ENCODE results near the gene MYOF.
"Not testable (repeated sequence)": the region's sequence is repeated elsewhere in the genome, so short reads cannot be mapped to it uniquely, and the experiment has no call there.

Gene MYOF

DNA sequence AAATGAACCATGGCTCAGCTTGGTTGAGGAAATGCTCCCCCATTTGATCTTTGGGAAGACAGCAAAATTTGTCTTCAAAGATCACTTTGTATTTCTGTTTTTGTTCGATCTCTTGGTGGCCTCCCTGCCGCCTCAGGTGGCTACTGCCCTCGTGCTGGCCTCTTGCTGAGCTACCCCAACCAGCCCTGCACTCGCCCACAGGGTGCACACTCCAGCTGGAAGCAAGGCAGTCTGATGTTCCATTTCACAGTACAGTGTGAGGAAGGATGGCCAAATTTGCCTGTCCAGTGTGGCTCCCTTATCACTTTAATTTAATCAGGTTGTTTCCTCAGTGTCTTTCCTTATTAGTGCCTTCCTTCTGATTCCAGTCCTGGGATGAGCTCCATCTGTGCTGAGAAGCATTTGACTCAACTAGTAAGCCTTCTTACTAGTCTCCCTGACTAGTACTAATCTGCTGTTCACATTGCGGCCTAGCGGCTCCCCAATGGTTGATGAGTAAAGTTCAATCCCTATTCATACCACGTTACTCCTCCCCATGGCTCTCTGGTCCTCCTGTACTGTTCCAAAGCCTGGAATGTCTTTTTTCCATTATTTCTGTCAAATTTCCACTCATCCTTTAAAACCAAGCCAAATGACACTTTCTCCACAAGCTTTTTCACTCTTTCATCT, 8.2 kb downstream of the MYOF start:
- in situ Hi-C loops (cut with HindIII; ENCODE audit: low pct_unique_long_range_greater_than_20kb, low sequenced_read_pairs): no loop called here
- TF ChIP-seq JUND (IDR thresholded peaks at IDR 0.05; ENCODE audit: low read depth): no peak
- no peak for DNase-seq (ENCODE audit: low read depth in 1 of 2, low spot score in 1 of 2)

DNA sequence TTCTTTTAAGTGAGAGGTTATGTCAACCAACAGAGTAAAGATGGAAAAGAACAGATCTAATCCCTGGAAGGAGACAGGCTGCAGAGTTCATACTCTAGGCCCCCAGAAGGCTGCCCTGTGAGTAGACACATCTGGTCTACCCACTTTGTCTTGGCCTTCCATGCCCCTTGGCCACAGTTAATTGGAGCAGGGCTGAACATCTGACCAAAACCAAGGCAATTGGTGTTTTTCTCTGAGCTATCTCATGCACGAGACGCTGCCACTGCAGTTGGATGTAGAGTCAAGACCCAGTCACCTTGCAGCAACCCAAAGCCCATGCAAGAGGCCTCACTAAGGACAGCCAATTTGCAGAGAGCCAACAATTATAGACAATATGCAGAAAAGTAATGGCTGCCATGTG, 9.0 kb downstream of the MYOF start:
- no peak for DNase-seq (ENCODE audit: low read depth in 1 of 2, low spot score in 1 of 2)
- TF ChIP-seq JUND (IDR thresholded peaks at IDR 0.05; ENCODE audit: low read depth): no peak

DNA sequence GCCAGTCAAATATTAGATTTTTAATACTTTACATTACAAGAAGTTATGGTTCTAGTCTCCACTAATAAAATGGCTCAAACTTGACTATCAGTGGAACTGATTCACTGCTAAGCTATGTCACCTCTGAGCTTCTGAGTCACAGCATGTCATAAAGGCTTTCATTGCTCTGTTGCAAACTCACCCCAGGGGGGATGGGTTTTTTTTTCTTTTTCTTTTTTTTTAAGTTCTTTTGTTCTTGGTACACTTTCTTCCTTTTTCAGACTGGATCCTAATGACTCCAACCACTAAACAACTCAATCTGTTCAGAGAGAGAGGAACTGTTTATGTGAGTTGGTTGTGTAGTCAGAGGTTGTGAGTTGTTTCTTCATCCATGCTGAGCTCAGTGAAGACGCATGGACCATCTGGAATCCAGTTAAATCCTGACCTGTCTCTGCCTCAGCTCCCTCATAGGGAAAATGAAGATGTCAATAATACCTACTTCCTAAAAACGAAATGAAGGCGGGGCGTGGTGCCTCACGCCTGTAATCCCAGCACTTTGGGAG, 11.0 kb downstream of the MYOF start:
- DNase-seq (ENCODE audit: low read depth in 1 of 2, low spot score in 1 of 2): no peak
- in situ Hi-C loops (cut with HindIII; ENCODE audit: low pct_unique_long_range_greater_than_20kb, low sequenced_read_pairs): no loop called here
- no peak for TF ChIP-seq JUND (IDR thresholded peaks at IDR 0.05; ENCODE audit: low read depth)

More for the DNA sequence above, 9.0 kb downstream of the MYOF start:
- in situ Hi-C loops (cut with HindIII; ENCODE audit: low pct_unique_long_range_greater_than_20kb, low sequenced_read_pairs): no loop called here

DNA sequence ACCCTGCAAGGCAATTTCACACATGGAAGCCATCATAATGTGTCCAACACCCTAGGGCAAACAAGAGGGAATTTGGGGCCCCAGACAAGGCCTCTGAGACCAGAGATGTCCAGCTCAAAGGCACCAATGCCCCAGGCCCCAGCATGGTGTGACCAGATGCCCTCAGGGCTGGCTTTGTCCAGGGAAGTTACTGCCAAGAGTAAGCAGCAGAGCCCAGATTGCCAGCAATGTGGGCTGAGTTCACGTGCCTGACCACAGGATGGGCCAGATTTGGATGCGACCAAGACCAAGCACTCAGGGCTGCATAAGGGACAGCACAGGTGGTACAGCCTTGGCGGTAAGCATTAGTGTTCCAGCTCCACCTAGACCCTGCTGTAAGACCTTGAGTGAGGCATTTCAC, 12.7 kb downstream of the MYOF start:
- DNase-seq (ENCODE audit: low read depth in 1 of 2, low spot score in 1 of 2): peak in 1 of 2 experiments; percentile 61
- in situ Hi-C loops (cut with HindIII; ENCODE audit: low pct_unique_long_range_greater_than_20kb, low sequenced_read_pairs): no loop called here

GRCh38 chr10:93468461-93469213, 13.5 kb downstream of the MYOF start:
- in situ Hi-C loops (cut with HindIII; ENCODE audit: low pct_unique_long_range_greater_than_20kb, low sequenced_read_pairs): no loop called here
- TF ChIP-seq JUND (IDR thresholded peaks at IDR 0.05; ENCODE audit: low read depth): no peak; the same call in 1 of the 2 replicates
- peak in 1 of 2 experiments; percentile 88 for DNase-seq (ENCODE audit: low read depth in 1 of 2, low spot score in 1 of 2)

More for the DNA sequence above, 12.7 kb downstream of the MYOF start:
- no peak for TF ChIP-seq JUND (IDR thresholded peaks at IDR 0.05; ENCODE audit: low read depth)

GRCh38 chr10:93467635-93468034, 14.5 kb downstream of the MYOF start:
- DNase-seq (ENCODE audit: low read depth in 1 of 2, low spot score in 1 of 2); in situ Hi-C loops (cut with HindIII; ENCODE audit: low pct_unique_long_range_greater_than_20kb, low sequenced_read_pairs): not testable (repeated sequence)

- TF ChIP-seq JUND (IDR thresholded peaks at IDR 0.05; ENCODE audit: low read depth): peak; percentile 76
- DNase-seq (ENCODE audit: low read depth in 1 of 2, low spot score in 1 of 2): peak; percentile 72 to 99
- in situ Hi-C loops (cut with HindIII; ENCODE audit: low pct_unique_long_range_greater_than_20kb, low sequenced_read_pairs): no loop called here
Measured at GRCh38 chr10:93465806-93466675, 16.1 kb downstream of the MYOF start.

DNA sequence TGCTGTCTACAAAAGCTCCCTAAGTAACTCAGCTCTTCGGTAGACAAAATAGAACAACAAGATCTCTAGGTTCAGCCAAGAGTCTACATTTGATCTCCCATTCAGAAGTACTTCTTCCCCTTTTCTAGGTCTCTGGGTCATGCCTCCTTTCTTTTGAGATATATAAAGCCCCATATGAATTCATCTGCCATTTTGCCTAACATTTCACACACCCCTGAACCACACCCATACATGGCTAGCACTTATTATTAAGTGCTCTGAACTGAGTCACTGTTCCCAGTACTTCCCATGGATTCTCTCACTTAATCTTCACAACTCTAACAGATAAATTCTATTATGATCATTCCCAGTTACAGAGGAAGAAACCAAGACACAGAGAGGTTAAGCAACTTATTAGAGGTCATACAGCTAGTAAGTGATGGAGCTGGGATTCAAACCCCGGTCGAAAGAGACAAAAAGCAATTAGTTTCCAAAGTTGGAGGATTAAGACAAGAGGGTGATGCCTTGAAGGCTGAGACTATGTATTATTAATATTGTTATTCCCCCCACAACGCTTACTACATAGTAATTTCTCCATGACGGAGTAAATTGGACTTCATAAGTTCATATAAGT, 17.3 kb downstream of the MYOF start:
- TF ChIP-seq JUND (IDR thresholded peaks at IDR 0.05; ENCODE audit: low read depth): no peak
- in situ Hi-C loops (cut with HindIII; ENCODE audit: low pct_unique_long_range_greater_than_20kb, low sequenced_read_pairs): no loop called here
- no peak for DNase-seq (ENCODE audit: low read depth in 1 of 2, low spot score in 1 of 2)

GRCh38 chr10:93463723-93464476, 18.2 kb downstream of the MYOF start:
- TF ChIP-seq JUND (IDR thresholded peaks at IDR 0.05; ENCODE audit: low read depth): no peak
- in situ Hi-C loops (cut with HindIII; ENCODE audit: low pct_unique_long_range_greater_than_20kb, low sequenced_read_pairs): no loop called here
- DNase-seq (ENCODE audit: low read depth in 1 of 2, low spot score in 1 of 2): peak in 1 of 2 experiments; percentile 67

GRCh38 chr10:93462881-93463280, 19.3 kb downstream of the MYOF start:
- no peak for DNase-seq (ENCODE audit: low read depth in 1 of 2, low spot score in 1 of 2)
- in situ Hi-C loops (cut with HindIII; ENCODE audit: low pct_unique_long_range_greater_than_20kb, low sequenced_read_pairs): no loop called here
- TF ChIP-seq JUND (IDR thresholded peaks at IDR 0.05; ENCODE audit: low read depth): no peak

- no peak for DNase-seq (ENCODE audit: low read depth in 1 of 2, low spot score in 1 of 2)
- in situ Hi-C loops (cut with HindIII; ENCODE audit: low pct_unique_long_range_greater_than_20kb, low sequenced_read_pairs): no loop called here
- TF ChIP-seq JUND (IDR thresholded peaks at IDR 0.05; ENCODE audit: low read depth): no peak
Measured at GRCh38 chr10:93462371-93462770, 19.8 kb downstream of the MYOF start.
